ENCODE results near the gene SNAP47. TPM values are rescaled to one million over a fixed set of nuclear protein-coding genes. Genes with fewer than 3 reads are reported as not detected.

SNAP47 gene
- total and polyA plus RNA-seq, 2 donors (not counting 3 experiments of a cell fraction or from before 2014, with no cell fraction given), result 24.0 to 32.7 TPM

GRCh38 chr1:227797625-227798024, 62.4 kb downstream of the SNAP47 start:
- no peaks in the 10 kb centered on the region for H3K36me3 ChIP-seq (ENCODE audit: control insufficient read depth in 2 of 2, extremely low read depth in 1 of 2, insufficient read depth in 2 of 2, low read length in 2 of 2)
- H3K9me1 ChIP-seq (replicated peaks; ENCODE audit: control insufficient read depth, extremely low read depth, insufficient read depth, low read length), result no peaks in the 10 kb centered on the region
- H3K79me2 ChIP-seq (ENCODE audit: control insufficient read depth, insufficient read depth, low read length), result no peaks in the 10 kb centered on the region
- no peak for DNase-seq (ENCODE audit: low read depth, low spot score)
- peaks cover 0 to under 1% of the 10 kb centered on the region in 2 experiments for H3K27me3 ChIP-seq (ENCODE audit: control insufficient read depth in 2 of 2, insufficient read depth in 2 of 2, low read length in 2 of 2)
- CTCF ChIA-PET, result no interaction called here
- no peak overlapping the region for H2AFZ ChIP-seq (ENCODE audit: low read depth, low read length)
- H3K4me3 ChIP-seq (replicated peaks in 1 of 3; ENCODE audit: insufficient read depth in 1 of 3, low read depth in 1 of 3, low read length in 3 of 3), result no peak overlapping the region
- FAIRE-seq, result no peak
- POLR2A ChIA-PET, result no interaction called here
- H3K9ac ChIP-seq (replicated peaks; ENCODE audit: extremely low read depth, insufficient read depth, low read length), result no peak overlapping the region
- dilution Hi-C loops (cut with MboI; ENCODE audit: extremely low pct_ligation_motif_present, low sequenced_read_pairs), result no loop called here
- no peak overlapping the region for H3K4me2 ChIP-seq (ENCODE audit: insufficient read depth, low read length)
- H3K9me3 ChIP-seq (replicated peaks; ENCODE audit: control insufficient read depth, insufficient read depth, low read length), result no peaks in the 10 kb centered on the region
- H4K20me1 ChIP-seq (replicated peaks; ENCODE audit: control insufficient read depth, extremely low read depth, insufficient read depth, low read length), result no peaks in the 10 kb centered on the region
- no peak overlapping the region for H3K27ac ChIP-seq (ENCODE audit: insufficient read depth, low read depth, low read length)
- H3K4me1 ChIP-seq (ENCODE audit: control insufficient read depth, extremely low read depth, insufficient read depth, low read length), result no peaks in the 10 kb centered on the region
- TF ChIP-seq EZH2 (IDR thresholded peaks at IDR 0.05; ENCODE audit: borderline replicate concordance, low read depth, low read length, severe bottlenecking) (no peak), FOS (IDR thresholded peaks at IDR 0.05; ENCODE audit: borderline replicate concordance, insufficient read depth, low read length) (no peak), MYC (IDR thresholded peaks at IDR 0.05; ENCODE audit: low read depth, low read length) (no peak), POLR2A (IDR thresholded peaks at IDR 0.05; ENCODE audit: low read depth, low read length) (no peak), JUN (IDR thresholded peaks at IDR 0.05; ENCODE audit: borderline replicate concordance, insufficient read depth, insufficient read length, low read depth) (no peak), POLR2AphosphoS5 (IDR thresholded peaks at IDR 0.05; ENCODE audit: insufficient read depth, low read depth, low read length) (no peak), MAX (IDR thresholded peaks at IDR 0.05; ENCODE audit: insufficient read depth, insufficient read length) (no peak), CTCF (IDR thresholded peaks at IDR 0.05; ENCODE audit: extremely low read depth in 1 of 2, insufficient read depth in 1 of 2, low read depth in 1 of 2, low read length in 2 of 2) (no peak)
- intact Hi-C loops (cut with micrococcal nuclease), result no loop called here
- BruUV-seq (replicated peaks), result no TSS peak

Data from endothelial cell of umbilical vein (primary cell).